Thyroid gland (tissue), 4 donors: ENCODE results near the gene KIAA0232.

Experiments used
- POLR2A ChIP-seq, 2 donors: fragments of 450-650 bp; IDR thresholded peaks; one replicate each; pipeline ENCODE4 v1.6.1; 2017; ENCODE audit warnings: antibody characterized with exemption in 2 of 2, mild to moderate bottlenecking in 2 of 2, moderate library complexity in 1 of 2
- TF ChIP-seq, protein P1 (sequence below), 6 experiments: fragments of 200-600 bp in 3 of 6; fragments of 450-650 bp in 3 of 6; sonication (generic) in 3 of 6; IDR thresholded peaks; one replicate each; pipeline ENCODE4 v1.5.1; 2016 to 2019; ENCODE audit warnings: antibody characterized with exemption in 6 of 6, mild to moderate bottlenecking in 2 of 6, inconsistent platforms in 1 of 6, moderate library complexity in 1 of 6

DNA sequence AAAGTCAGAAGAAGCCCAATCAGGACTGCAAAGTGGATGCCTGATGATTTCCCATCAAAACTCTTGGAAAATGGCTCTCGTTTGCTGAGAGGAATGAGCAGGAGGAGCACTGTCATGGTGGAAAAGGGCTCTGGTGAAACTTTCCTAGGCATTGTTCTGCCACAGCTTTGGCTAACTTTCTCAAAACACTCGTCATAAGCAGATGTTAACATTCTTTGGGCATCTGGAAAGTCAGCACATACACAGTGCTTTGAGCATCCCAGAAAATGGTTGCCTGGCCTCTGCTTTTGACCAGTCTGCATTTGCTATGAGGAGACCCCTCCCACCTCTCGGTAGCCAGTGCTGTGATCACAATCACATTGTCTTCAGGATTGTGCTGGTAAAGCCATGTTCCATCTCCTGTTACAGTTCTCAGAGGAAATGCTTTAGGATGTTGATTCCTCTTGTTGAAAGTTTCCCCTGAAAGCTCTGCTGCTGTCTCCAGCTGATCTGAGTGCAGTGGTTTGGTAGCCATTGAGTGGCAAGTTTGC lies 101.9 kb downstream of the KIAA0232 start:
- TF ChIP-seq, protein P1, sequence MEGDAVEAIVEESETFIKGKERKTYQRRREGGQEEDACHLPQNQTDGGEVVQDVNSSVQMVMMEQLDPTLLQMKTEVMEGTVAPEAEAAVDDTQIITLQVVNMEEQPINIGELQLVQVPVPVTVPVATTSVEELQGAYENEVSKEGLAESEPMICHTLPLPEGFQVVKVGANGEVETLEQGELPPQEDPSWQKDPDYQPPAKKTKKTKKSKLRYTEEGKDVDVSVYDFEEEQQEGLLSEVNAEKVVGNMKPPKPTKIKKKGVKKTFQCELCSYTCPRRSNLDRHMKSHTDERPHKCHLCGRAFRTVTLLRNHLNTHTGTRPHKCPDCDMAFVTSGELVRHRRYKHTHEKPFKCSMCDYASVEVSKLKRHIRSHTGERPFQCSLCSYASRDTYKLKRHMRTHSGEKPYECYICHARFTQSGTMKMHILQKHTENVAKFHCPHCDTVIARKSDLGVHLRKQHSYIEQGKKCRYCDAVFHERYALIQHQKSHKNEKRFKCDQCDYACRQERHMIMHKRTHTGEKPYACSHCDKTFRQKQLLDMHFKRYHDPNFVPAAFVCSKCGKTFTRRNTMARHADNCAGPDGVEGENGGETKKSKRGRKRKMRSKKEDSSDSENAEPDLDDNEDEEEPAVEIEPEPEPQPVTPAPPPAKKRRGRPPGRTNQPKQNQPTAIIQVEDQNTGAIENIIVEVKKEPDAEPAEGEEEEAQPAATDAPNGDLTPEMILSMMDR (IDR thresholded peaks at IDR 0.05): no peak
- TF ChIP-seq POLR2A (IDR thresholded peaks at IDR 0.05): no peak
